GM12872 (cell line): ENCODE results near the gene SMARCB1.

Experiments
- CTCF ChIP-seq: IDR thresholded peaks from 3 replicates; pipeline ENCODE4 v1.5.1; 2011; ENCODE audit warnings: low read depth, mild to moderate bottlenecking, low read length, moderate library complexity; ENCODE audit not compliant: insufficient read depth

The SMARCB1 gene

GRCh38 chr22:23801238-23801821 lies 14.6 kb downstream of the SMARCB1 start:
- no peak for TF ChIP-seq CTCF

GRCh38 chr22:23801886-23802377 lies 15.2 kb downstream of the SMARCB1 start:
- no peak for TF ChIP-seq CTCF

GRCh38 chr22:23803001-23803819 lies 16.4 kb downstream of the SMARCB1 start:
- TF ChIP-seq CTCF: no peak

- no peak for TF ChIP-seq CTCF
Measured at GRCh38 chr22:23804781-23805291, 18.1 kb downstream of the SMARCB1 start.

GRCh38 chr22:23806837-23807236 lies 20.1 kb downstream of the SMARCB1 start:
- no peak for TF ChIP-seq CTCF

GRCh38 chr22:23812378-23812777 lies 25.6 kb downstream of the SMARCB1 start:
- TF ChIP-seq CTCF: no peak

GRCh38 chr22:23815541-23816155 lies 28.9 kb downstream of the SMARCB1 start:
- no peak for TF ChIP-seq CTCF
